RWPE2 (cell line): ENCODE measurements around the gene AGPAT4.
A peak's percentile ranks its signal among the peaks of the same experiment; 100 is the strongest.

Experiments
- ATAC-seq: fragments of 200-7000 bp; cut with Tn5 transposase; 3 replicates; pipeline ENCODE4 v1.9.1; 2021; ENCODE audit warnings: low read depth
- DNase-seq: peaks from one replicate; pipeline ENCODE4 v3.0.0-alpha.2; 2020; ENCODE audit warnings: low spot score
- H3K27ac ChIP-seq: fragments of 450-650 bp; 2 replicates; pipeline ENCODE4 v1.5.1; 2017; ENCODE audit warnings: mild to moderate bottlenecking; ENCODE audit not compliant: poor library complexity, severe bottlenecking
- H3K27me3 ChIP-seq: fragments of 250-450 bp; sonication (Bioruptor Pico); 2 replicates; pipeline ENCODE4 v1.5.1; 2021; ENCODE audit warnings: mild to moderate bottlenecking, moderate library complexity; ENCODE audit not compliant: insufficient read depth, poor library complexity, severe bottlenecking
- H3K36me3 ChIP-seq: fragments of 250-450 bp; sonication (Bioruptor Pico); 2 replicates; pipeline ENCODE4 v1.5.1; 2020; ENCODE audit warnings: low read depth, mild to moderate bottlenecking, moderate library complexity
- H3K4me1 ChIP-seq: fragments of 250-450 bp; sonication (Bioruptor Pico); 2 replicates; pipeline ENCODE4 v1.5.1; 2021; ENCODE audit warnings: mild to moderate bottlenecking, moderate library complexity; ENCODE audit not compliant: insufficient read depth, poor library complexity, severe bottlenecking
- H3K4me3 ChIP-seq: fragments of 250-450 bp; sonication (Bioruptor Pico); 2 replicates; pipeline ENCODE4 v1.5.1; 2021; ENCODE audit warnings: mild to moderate bottlenecking, moderate library complexity; ENCODE audit not compliant: severe bottlenecking
- H3K9me3 ChIP-seq: fragments of 250-450 bp; sonication (Bioruptor Pico); 2 replicates; pipeline ENCODE4 v1.5.1; 2021; ENCODE audit warnings: mild to moderate bottlenecking, moderate library complexity; ENCODE audit not compliant: severe bottlenecking
- TF ChIP-seq, protein P1 (sequence below): fragments of 450-650 bp; IDR thresholded peaks from one replicate; pipeline ENCODE4 v1.5.1; 2017; ENCODE audit warnings: mild to moderate bottlenecking, moderate library complexity; ENCODE audit not compliant: poor library complexity, severe bottlenecking

The AGPAT4 gene

DNA sequence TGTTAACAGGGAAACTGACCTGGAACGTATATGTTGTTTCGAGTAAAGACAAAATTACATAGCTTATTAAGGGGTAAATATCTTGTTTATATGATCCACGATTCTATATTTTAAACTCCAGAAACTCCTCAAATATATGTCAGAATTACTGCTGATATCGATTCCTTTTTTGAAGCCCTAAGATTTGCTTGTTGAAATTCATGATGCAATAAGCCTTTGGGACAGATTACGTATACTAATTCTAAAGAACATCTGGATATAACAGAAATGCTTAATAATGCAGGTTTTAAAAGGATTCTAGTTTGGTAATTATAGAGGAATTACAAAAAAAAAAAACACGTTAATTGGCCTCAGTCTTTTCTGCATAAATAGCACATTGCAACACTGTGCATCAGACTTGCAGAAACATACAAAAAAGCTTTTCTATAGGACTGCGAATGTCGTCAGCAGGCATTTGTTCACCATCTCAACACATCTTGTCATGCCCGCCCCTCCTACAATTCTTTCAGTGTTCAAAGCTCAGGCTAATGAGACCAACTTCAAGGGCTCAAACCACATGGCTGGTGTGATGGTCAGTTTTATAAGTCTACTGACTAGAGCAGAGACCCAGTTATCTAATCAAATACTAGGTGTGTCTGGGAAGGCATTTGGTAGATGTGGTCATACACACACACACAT lies 74.9 kb downstream of the AGPAT4 start:
- no peak for ATAC-seq

DNA sequence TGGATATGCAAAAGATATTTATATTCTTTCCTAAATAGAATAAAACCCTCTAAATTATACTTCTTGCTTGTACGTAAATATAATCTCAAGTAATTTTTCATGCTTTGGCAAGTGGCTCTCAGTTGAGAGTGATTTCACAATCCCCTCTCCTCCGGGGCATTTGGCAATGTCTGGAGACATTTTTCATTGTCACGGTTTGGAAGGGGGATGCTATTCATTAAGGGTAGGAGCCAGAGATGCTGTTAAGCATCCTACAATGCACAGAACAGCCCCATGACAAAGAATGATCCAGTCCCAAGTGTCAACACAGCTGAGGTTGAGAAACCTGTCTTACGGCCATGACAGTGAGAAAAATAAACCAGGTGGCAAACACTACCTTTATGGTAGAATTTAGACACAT lies 75.7 kb downstream of the AGPAT4 start:
- H3K27ac ChIP-seq, result no peak overlapping the region
- DNase-seq (no peak), ATAC-seq (peak; percentile 53; the same call in 2 of the 3 replicates)
- TF ChIP-seq, protein P1, sequence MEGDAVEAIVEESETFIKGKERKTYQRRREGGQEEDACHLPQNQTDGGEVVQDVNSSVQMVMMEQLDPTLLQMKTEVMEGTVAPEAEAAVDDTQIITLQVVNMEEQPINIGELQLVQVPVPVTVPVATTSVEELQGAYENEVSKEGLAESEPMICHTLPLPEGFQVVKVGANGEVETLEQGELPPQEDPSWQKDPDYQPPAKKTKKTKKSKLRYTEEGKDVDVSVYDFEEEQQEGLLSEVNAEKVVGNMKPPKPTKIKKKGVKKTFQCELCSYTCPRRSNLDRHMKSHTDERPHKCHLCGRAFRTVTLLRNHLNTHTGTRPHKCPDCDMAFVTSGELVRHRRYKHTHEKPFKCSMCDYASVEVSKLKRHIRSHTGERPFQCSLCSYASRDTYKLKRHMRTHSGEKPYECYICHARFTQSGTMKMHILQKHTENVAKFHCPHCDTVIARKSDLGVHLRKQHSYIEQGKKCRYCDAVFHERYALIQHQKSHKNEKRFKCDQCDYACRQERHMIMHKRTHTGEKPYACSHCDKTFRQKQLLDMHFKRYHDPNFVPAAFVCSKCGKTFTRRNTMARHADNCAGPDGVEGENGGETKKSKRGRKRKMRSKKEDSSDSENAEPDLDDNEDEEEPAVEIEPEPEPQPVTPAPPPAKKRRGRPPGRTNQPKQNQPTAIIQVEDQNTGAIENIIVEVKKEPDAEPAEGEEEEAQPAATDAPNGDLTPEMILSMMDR, result no peak
- no peaks in the 10 kb centered on the region for H3K9me3 ChIP-seq
- H3K4me1 ChIP-seq, result no peaks in the 10 kb centered on the region
- no peaks in the 10 kb centered on the region for H3K27me3 ChIP-seq
- H3K4me3 ChIP-seq, result no peak overlapping the region
- H3K36me3 ChIP-seq, result no peaks in the 10 kb centered on the region

More for the DNA sequence above, 74.9 kb downstream of the AGPAT4 start:
- Histone ChIP-seq H3K4me3 (no peak overlapping the region), H3K27ac (no peak overlapping the region), H3K4me1 (no peaks in the 10 kb centered on the region), H3K27me3 (no peaks in the 10 kb centered on the region), H3K36me3 (no peaks in the 10 kb centered on the region), H3K9me3 (no peaks in the 10 kb centered on the region)
- TF ChIP-seq, protein P1, result no peak
- no peak for DNase-seq

- no peak for ATAC-seq
- no peak for DNase-seq
- H3K36me3 ChIP-seq, result no peaks in the 10 kb centered on the region
- no peak overlapping the region for H3K4me3 ChIP-seq
- H3K9me3 ChIP-seq, result no peaks in the 10 kb centered on the region
- H3K27me3 ChIP-seq, result no peaks in the 10 kb centered on the region
- no peaks in the 10 kb centered on the region for H3K4me1 ChIP-seq
- H3K27ac ChIP-seq, result no peak overlapping the region
- TF ChIP-seq, protein P1, result no peak
Measured at GRCh38 chr6:161195386-161195785, 78.5 kb downstream of the AGPAT4 start.

DNA sequence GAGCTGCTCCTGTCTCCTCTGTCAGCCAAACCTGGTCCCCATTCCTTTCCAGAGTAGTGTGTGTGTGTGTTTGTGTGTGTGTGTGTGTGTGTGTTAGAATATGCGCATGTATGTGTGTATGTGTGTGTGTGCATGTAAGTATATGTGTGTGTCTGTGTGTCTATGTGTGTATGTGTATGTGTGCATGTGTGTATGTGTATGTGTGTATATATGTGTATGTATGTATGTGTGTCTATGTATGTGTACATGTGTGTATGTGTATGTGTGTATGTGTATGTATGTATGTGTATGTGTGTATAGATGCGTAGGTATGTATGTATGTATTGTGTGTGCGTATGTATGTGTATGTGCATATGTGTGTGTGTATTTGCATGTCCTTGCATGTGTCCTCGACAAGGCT lies 79.5 kb downstream of the AGPAT4 start:
- Histone ChIP-seq H3K4me3 (no peak overlapping the region), H3K36me3 (no peaks in the 10 kb centered on the region), H3K27ac (no peak overlapping the region), H3K9me3 (no peaks in the 10 kb centered on the region), H3K27me3 (no peaks in the 10 kb centered on the region), H3K4me1 (no peaks in the 10 kb centered on the region)
- TF ChIP-seq, protein P1, result no peak
- ATAC-seq, result no peak
- DNase-seq, result no peak

- no peak for DNase-seq
- TF ChIP-seq, protein P1, result no peak
Measured at GRCh38 chr6:161192636-161193411, 81.0 kb downstream of the AGPAT4 start.

More at GRCh38 chr6:161192636-161193411, 81.0 kb downstream of the AGPAT4 start:
- no peaks in the 10 kb centered on the region for H3K4me1 ChIP-seq
- H3K27ac ChIP-seq, result no peak overlapping the region
- no peaks in the 10 kb centered on the region for H3K9me3 ChIP-seq
- H3K4me3 ChIP-seq, result no peak overlapping the region
- no peaks in the 10 kb centered on the region for H3K36me3 ChIP-seq
- no peaks in the 10 kb centered on the region for H3K27me3 ChIP-seq
- no peak for ATAC-seq
